GOT3 (cell line): ENCODE results near the gene CCNYL1.
"Not testable (repeated sequence)": the region's sequence is repeated elsewhere in the genome, so short reads cannot be mapped to it uniquely, and the experiment has no call there.

ENCODE experiments used
- DNase-seq: peaks from one replicate; lab custom pipeline; 2025; ENCODE audit warnings: mixed read lengths; lab: John Stamatoyannopoulos, UW

Gene CCNYL1

GRCh38 chr2:207734636-207735512, 23.4 kb downstream of the CCNYL1 start:
- DNase-seq = no peak

GRCh38 chr2:207735513-207735859, 24.0 kb downstream of the CCNYL1 start:
- DNase-seq = not testable (repeated sequence)

- no peak for DNase-seq
Observed at GRCh38 chr2:207743514-207743913, 32.1 kb downstream of the CCNYL1 start.

GRCh38 chr2:207744050-207744449, 32.6 kb downstream of the CCNYL1 start:
- no peak for DNase-seq

GRCh38 chr2:207744451-207744850, 33.0 kb downstream of the CCNYL1 start:
- DNase-seq = no peak

GRCh38 chr2:207746131-207746530, 34.7 kb downstream of the CCNYL1 start:
- no peak for DNase-seq

- DNase-seq = no peak
Observed at GRCh38 chr2:207747653-207748560, 36.5 kb downstream of the CCNYL1 start.

GRCh38 chr2:207748993-207749392, 37.6 kb downstream of the CCNYL1 start:
- no peak for DNase-seq

GRCh38 chr2:207749873-207750272, 38.4 kb downstream of the CCNYL1 start:
- DNase-seq = no peak

GRCh38 chr2:207750345-207750744, 38.9 kb downstream of the CCNYL1 start:
- DNase-seq = no peak

GRCh38 chr2:207750876-207751275, 39.4 kb downstream of the CCNYL1 start:
- DNase-seq = no peak

GRCh38 chr2:207753688-207754087, 42.2 kb downstream of the CCNYL1 start:
- DNase-seq = not testable (repeated sequence)

GRCh38 chr2:207754498-207755383, 43.3 kb downstream of the CCNYL1 start:
- no peak for DNase-seq

- DNase-seq = no peak
Observed at GRCh38 chr2:207758025-207758424, 46.6 kb downstream of the CCNYL1 start.

GRCh38 chr2:207759890-207760289, 48.5 kb downstream of the CCNYL1 start:
- DNase-seq = no peak

- no peak for DNase-seq
Observed at GRCh38 chr2:207760453-207760852, 49.0 kb downstream of the CCNYL1 start.

- not testable (repeated sequence) for DNase-seq
Observed at GRCh38 chr2:207761426-207761825, 50.0 kb downstream of the CCNYL1 start.

- DNase-seq = no peak
Observed at GRCh38 chr2:207762146-207762545, 50.7 kb downstream of the CCNYL1 start.

- DNase-seq = no peak
Observed at GRCh38 chr2:207763303-207763917, 52.0 kb downstream of the CCNYL1 start.

- DNase-seq = no peak
Observed at GRCh38 chr2:207764096-207764630, 52.7 kb downstream of the CCNYL1 start.

GRCh38 chr2:207765547-207765946, 54.1 kb downstream of the CCNYL1 start:
- DNase-seq = no peak
